ENCODE measurements around the gene ZNF566.
"Not testable (repeated sequence)": the region's sequence is repeated elsewhere in the genome, so short reads cannot be mapped to it uniquely, and the experiment has no call there.

ZNF566 gene

DNA sequence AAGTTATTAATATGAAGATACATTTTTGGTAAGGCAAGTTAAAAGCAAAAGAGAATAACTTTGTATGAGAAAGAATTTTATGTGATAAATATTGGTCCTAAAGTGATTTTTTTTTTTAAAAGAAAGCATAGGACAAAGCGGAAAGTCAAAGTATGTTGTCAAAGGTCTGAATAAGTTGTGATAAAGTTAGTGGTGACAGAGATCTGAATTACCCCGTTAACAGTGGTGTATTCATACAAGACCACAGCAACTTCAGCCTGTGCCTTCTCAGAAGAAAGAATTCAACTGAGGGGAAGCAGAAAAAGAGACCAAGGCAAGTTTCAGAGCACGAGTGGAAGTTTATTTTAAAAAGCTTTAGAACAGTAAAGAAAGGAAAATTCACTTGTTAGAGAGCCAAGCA, 19.0 kb upstream of the ZNF566 start:
- H3K27me3 ChIP-seq (ENCODE audit: insufficient read depth, low read depth) = no peaks in the 10 kb centered on the region
- no peak overlapping the region for H2AFZ ChIP-seq (ENCODE audit: low read depth)
- H3K79me2 ChIP-seq (ENCODE audit: insufficient read depth, low read depth) = no peaks in the 10 kb centered on the region
- no peaks in the 10 kb centered on the region for H3K36me3 ChIP-seq (ENCODE audit: insufficient read depth)
- H3K27ac ChIP-seq = no peak overlapping the region
- no peaks in the 10 kb centered on the region for H4K20me1 ChIP-seq (ENCODE audit: insufficient read depth)
- H3K4me2 ChIP-seq = no peak overlapping the region
- TF ChIP-seq CTCF (conservative IDR thresholded peaks at IDR 0.05; ENCODE audit: low read depth, low read length) = no peak
- no peaks in the 10 kb centered on the region for H3K4me1 ChIP-seq (ENCODE audit: low read depth, poor library complexity, severe bottlenecking)
- H3K4me3 ChIP-seq (IDR thresholded peaks at IDR 0.05; ENCODE audit: insufficient read depth, low read depth, low read length) = no peak overlapping the region
- H3K9ac ChIP-seq = no peak overlapping the region

DNA sequence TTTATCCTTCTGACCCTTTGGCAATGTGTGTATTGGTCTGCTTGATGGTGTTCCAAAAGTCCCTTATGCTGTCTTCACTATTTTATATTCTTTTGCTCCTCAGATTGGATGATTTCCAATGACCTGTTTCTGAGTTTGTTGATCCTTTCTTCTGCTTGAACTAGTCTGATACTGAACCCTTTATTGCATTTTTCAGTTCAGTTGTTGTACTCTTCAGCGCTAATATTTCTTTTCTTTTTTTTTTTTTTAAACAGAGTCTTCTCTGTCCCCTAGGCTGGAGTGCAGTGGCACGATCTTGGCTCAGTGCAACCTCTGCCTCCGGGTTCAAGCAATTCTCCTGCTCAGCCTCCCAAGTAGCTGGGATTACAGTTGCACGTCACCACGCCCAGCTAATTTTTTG, 12.6 kb upstream of the ZNF566 start:
- no peaks in the 10 kb centered on the region for H3K36me3 ChIP-seq (ENCODE audit: insufficient read depth)
- H3K79me2 ChIP-seq (ENCODE audit: insufficient read depth, low read depth) = no peaks in the 10 kb centered on the region
- H3K4me2 ChIP-seq = no peak overlapping the region
- no peak overlapping the region for H3K9ac ChIP-seq
- no peak for TF ChIP-seq CTCF (conservative IDR thresholded peaks at IDR 0.05; ENCODE audit: low read depth, low read length)
- H4K20me1 ChIP-seq (ENCODE audit: insufficient read depth) = no peaks in the 10 kb centered on the region
- no peaks in the 10 kb centered on the region for H3K27me3 ChIP-seq (ENCODE audit: insufficient read depth, low read depth)
- H3K27ac ChIP-seq = no peak overlapping the region
- no peak overlapping the region for H3K4me3 ChIP-seq (IDR thresholded peaks at IDR 0.05; ENCODE audit: insufficient read depth, low read depth, low read length)
- no peak overlapping the region for H2AFZ ChIP-seq (ENCODE audit: low read depth)
- H3K4me1 ChIP-seq (ENCODE audit: low read depth, poor library complexity, severe bottlenecking) = no peaks in the 10 kb centered on the region

- Histone ChIP-seq H3K9ac (no peak overlapping the region), H4K20me1 (ENCODE audit: insufficient read depth) (no peaks in the 10 kb centered on the region), H3K4me1 (ENCODE audit: low read depth, poor library complexity, severe bottlenecking) (no peaks in the 10 kb centered on the region), H3K79me2 (ENCODE audit: insufficient read depth, low read depth) (no peaks in the 10 kb centered on the region), H3K27ac (no peak overlapping the region), H2AFZ (ENCODE audit: low read depth) (no peak overlapping the region), H3K36me3 (ENCODE audit: insufficient read depth) (no peaks in the 10 kb centered on the region), H3K4me2 (no peak overlapping the region), H3K4me3 (IDR thresholded peaks at IDR 0.05; ENCODE audit: insufficient read depth, low read depth, low read length) (no peak overlapping the region), H3K27me3 (ENCODE audit: insufficient read depth, low read depth) (no peaks in the 10 kb centered on the region)
- TF ChIP-seq CTCF (conservative IDR thresholded peaks at IDR 0.05; ENCODE audit: low read depth, low read length) = no peak
Observed at GRCh38 chr19:36497001-36497400, 7.6 kb upstream of the ZNF566 start.

DNA sequence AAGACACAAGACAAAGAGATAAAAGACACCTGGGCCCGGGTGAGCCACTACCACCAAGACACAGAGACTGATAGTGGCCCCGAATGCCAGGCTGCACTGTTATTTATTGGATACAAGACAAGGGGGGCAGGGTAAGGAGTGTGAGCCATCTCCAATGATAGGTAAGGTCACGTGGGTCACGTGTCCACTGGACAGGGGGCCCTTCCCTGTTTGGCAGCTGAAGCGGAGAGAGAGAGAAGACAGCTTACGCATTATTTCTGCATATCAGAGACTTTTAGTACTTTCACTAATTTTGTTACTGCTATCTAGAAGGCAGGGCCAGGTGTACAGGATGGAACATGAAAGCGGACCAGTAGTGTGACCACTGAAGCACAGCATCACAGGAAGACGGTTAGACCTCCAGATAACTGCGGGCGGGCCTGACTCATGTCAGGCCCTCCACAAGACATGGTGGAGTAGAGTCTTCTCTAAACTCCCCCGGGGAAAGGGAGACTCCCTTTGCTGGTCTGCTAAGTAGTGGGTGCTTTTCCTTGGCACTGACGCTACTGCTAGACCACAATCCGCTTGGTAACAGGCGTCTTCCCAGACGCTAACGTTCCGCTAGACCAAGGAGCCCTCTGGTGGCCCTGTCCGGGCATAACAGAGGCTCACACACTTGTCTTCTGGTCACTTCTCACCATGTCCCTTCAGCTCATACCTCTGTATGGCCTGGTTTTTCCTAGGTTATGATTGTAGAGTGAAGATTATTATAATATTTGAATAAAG, 3.5 kb upstream of the ZNF566 start:
- not testable (repeated sequence) for H3K36me3 ChIP-seq (ENCODE audit: insufficient read depth); H3K79me2 ChIP-seq (ENCODE audit: insufficient read depth, low read depth); H3K4me2 ChIP-seq; H3K9ac ChIP-seq; H4K20me1 ChIP-seq (ENCODE audit: insufficient read depth); H3K27me3 ChIP-seq (ENCODE audit: insufficient read depth, low read depth); H3K4me3 ChIP-seq (IDR thresholded peaks at IDR 0.05; ENCODE audit: insufficient read depth, low read depth, low read length); H2AFZ ChIP-seq (ENCODE audit: low read depth); H3K27ac ChIP-seq; H3K4me1 ChIP-seq (ENCODE audit: low read depth, poor library complexity, severe bottlenecking)

DNA sequence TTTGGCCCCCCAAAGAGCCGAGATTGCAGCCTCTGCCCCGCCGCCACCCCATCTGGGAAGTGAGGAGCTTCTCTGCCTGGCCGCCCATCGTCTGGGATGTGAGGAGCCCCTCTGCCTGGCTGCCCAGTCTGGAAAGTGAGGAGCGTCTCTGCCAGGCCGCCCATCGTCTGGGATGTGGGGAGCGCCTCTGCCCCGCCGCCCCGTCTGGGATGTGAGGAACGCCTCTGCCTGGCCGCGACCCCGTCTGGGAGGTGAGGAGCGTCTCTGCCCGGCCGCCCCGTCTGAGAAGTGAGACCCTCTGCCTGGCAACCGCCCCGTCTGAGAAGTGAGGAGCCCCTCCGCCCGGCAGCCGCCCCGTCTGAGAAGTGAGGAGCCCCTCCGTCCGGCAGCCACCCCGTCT, 1.5 kb upstream of the ZNF566 start:
- H3K4me1 ChIP-seq (ENCODE audit: low read depth, poor library complexity, severe bottlenecking); H3K4me3 ChIP-seq (IDR thresholded peaks at IDR 0.05; ENCODE audit: insufficient read depth, low read depth, low read length); H3K9ac ChIP-seq; H2AFZ ChIP-seq (ENCODE audit: low read depth); H3K27me3 ChIP-seq (ENCODE audit: insufficient read depth, low read depth); H3K4me2 ChIP-seq; H3K79me2 ChIP-seq (ENCODE audit: insufficient read depth, low read depth); H4K20me1 ChIP-seq (ENCODE audit: insufficient read depth); H3K27ac ChIP-seq; H3K36me3 ChIP-seq (ENCODE audit: insufficient read depth): not testable (repeated sequence)

Measured in KMS-11 (cell line).